Neuronal stem cell (in vitro differentiated cells): ENCODE results near the gene FLVCR2.
"Not testable (repeated sequence)": the region's sequence is repeated elsewhere in the genome, so short reads cannot be mapped to it uniquely, and the experiment has no call there.

ENCODE experiments used
- DNase-seq: peaks from one replicate; pipeline ENCODE4 v3.0.0-alpha.2; 2013; ENCODE audit warnings: low spot score
- H2AFZ ChIP-seq: one replicate; pipeline ENCODE4 v1.6.1; 2013; ENCODE audit warnings: mild to moderate bottlenecking, low read length, inconsistent platforms
- H2AK5ac ChIP-seq: 2 replicates; pipeline ENCODE4 v1.6.1; 2013; ENCODE audit warnings: low read depth, mild to moderate bottlenecking, inconsistent platforms, low read length, moderate library complexity, mixed read lengths
- H2BK120ac ChIP-seq: 2 replicates; pipeline ENCODE4 v1.6.1; 2013; ENCODE audit warnings: low read depth, mild to moderate bottlenecking, inconsistent platforms, low read length, moderate library complexity, mixed read lengths
- H2BK12ac ChIP-seq: one replicate; pipeline ENCODE4 v1.6.1; 2013; ENCODE audit warnings: low read length, inconsistent platforms
- H2BK15ac ChIP-seq: 2 replicates; pipeline ENCODE4 v1.6.1; 2013; ENCODE audit warnings: mild to moderate bottlenecking, low read length, inconsistent platforms, mixed read lengths
- H2BK5ac ChIP-seq: one replicate; pipeline ENCODE4 v1.6.1; 2013; ENCODE audit warnings: inconsistent platforms, mild to moderate bottlenecking, low read length, moderate library complexity
- H3K14ac ChIP-seq: one replicate; pipeline ENCODE4 v1.6.1; 2013; ENCODE audit warnings: low read length, inconsistent platforms
- H3K18ac ChIP-seq: 2 replicates; pipeline ENCODE4 v1.6.1; 2013; ENCODE audit warnings: low read length, inconsistent platforms
- H3K23ac ChIP-seq: 2 replicates; pipeline ENCODE4 v1.6.1; 2013; ENCODE audit warnings: low read depth, mild to moderate bottlenecking, mixed read lengths, low read length, inconsistent platforms; ENCODE audit not compliant: poor library complexity
- H3K27ac ChIP-seq: replicated peaks from 3 replicates; pipeline ENCODE4 v1.5.1; 2013; ENCODE audit warnings: low read length, inconsistent platforms
- H3K27me3 ChIP-seq, 3 experiments: 2 replicates each; pipeline ENCODE4 v1.6.1; 2013; ENCODE audit warnings: low read length in 3 of 3, mild to moderate bottlenecking in 2 of 3, inconsistent platforms in 1 of 3, low read depth in 1 of 3, mixed read lengths in 1 of 3, moderate library complexity in 1 of 3; ENCODE audit not compliant: control insufficient read depth in 3 of 3, insufficient read depth in 3 of 3
- H3K36me3 ChIP-seq, 2 donors: replicated peaks in 1 of 2; 2 replicates each; pipeline ENCODE4 v1.6.1; 2013; ENCODE audit warnings: low read length in 2 of 2; ENCODE audit not compliant: control insufficient read depth in 2 of 2, insufficient read depth in 2 of 2
- H3K4ac ChIP-seq: 2 replicates; pipeline ENCODE4 v1.6.1; 2013; ENCODE audit warnings: inconsistent platforms, mild to moderate bottlenecking, low read length, moderate library complexity
- H3K4me1 ChIP-seq, 2 donors: 1 replicate in 1 of 2; 2 replicates in 1 of 2; pipeline ENCODE4 v1.6.1; 2013; ENCODE audit warnings: low read length in 2 of 2, low read depth in 1 of 2; ENCODE audit not compliant: control insufficient read depth in 2 of 2, insufficient read depth in 1 of 2
- H3K4me2 ChIP-seq: one replicate; pipeline ENCODE4 v1.6.1; 2013; ENCODE audit warnings: mild to moderate bottlenecking, low read length, inconsistent platforms; ENCODE audit not compliant: insufficient read depth, poor library complexity, severe bottlenecking
- H3K4me3 ChIP-seq, 2 donors: 2 replicates each; pipeline ENCODE4 v1.5.1; 2013; ENCODE audit warnings: low read length in 2 of 2, mild to moderate bottlenecking in 2 of 2, inconsistent platforms in 1 of 2, moderate library complexity in 1 of 2
- H3K79me1 ChIP-seq: one replicate; pipeline ENCODE4 v1.6.1; 2013; ENCODE audit warnings: low read depth, mild to moderate bottlenecking, inconsistent platforms, low read length, moderate library complexity
- H3K9ac ChIP-seq: one replicate; pipeline ENCODE4 v1.6.1; 2013; ENCODE audit warnings: mild to moderate bottlenecking, low read depth, low read length, inconsistent platforms; ENCODE audit not compliant: poor library complexity
- H3K9me3 ChIP-seq, 2 donors: replicated peaks in 1 of 2; 2 replicates each; pipeline versions ENCODE3 to v1.6.1; 2013; ENCODE audit warnings: low read length in 2 of 2, mild to moderate bottlenecking in 2 of 2, inconsistent platforms in 1 of 2, low read depth in 1 of 2, mixed read lengths in 1 of 2, moderate library complexity in 1 of 2; ENCODE audit not compliant: control insufficient read depth in 2 of 2, insufficient read depth in 1 of 2
- H4K8ac ChIP-seq: one replicate; pipeline ENCODE4 v1.6.1; 2013; ENCODE audit warnings: low read depth, mild to moderate bottlenecking, inconsistent platforms, low read length, moderate library complexity
- H4K91ac ChIP-seq: one replicate; pipeline ENCODE4 v1.6.1; 2013; ENCODE audit warnings: low read length, low read depth, mild to moderate bottlenecking, inconsistent platforms; ENCODE audit not compliant: poor library complexity
- WGBS, 2 donors: extraction: QIAGEN DNeasy Blood & Tissue Kit; methylation state at CpG; one replicate each; pipeline ENCODE4 v1.1.7; 2013; ENCODE audit warnings: missing lambda C conversion rate in 2 of 2, mixed read lengths in 1 of 2; ENCODE audit not compliant: insufficient read length in 2 of 2, insufficient replicate concordance in 1 of 2; ENCODE audit errors: extremely low coverage in 2 of 2; 5-methylcytosine and 5-hydroxymethylcytosine counted together

Gene FLVCR2

GRCh38 chr14:75689012-75689411 lies 110.6 kb downstream of the FLVCR2 start:
- no CpG with 5 or more reads among the region's 2 CpGs for WGBS, 2 donors

DNA sequence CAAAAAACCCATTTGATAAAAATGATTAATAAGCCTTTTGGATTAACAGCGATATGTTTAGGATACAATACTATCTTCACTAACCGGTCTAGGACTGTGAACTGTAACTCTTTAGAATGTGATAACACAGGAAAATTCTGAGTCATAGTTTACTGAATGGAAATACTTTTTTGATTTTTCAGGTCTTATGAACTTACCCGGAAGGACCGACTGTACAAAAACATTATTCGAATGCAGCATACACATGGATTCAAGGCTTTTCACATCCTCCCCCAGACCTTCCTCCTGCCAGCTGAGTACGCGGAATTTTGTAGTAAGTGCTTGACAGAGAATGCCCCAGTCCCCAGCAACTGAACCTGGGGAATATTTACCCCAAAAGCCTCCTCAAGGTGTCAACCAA lies 111.6 kb downstream of the FLVCR2 start:
- H4K8ac ChIP-seq, result no peak overlapping the region
- H3K4me1 ChIP-seq, result no peaks in the 10 kb centered on the region
- no peak for DNase-seq
- H3K9ac ChIP-seq, result no peak overlapping the region
- H2BK12ac ChIP-seq, result no peak overlapping the region
- H3K36me3 ChIP-seq, result peaks cover 13 to 77% of the 10 kb centered on the region in 2 donors
- H3K4me3 ChIP-seq, result no peak overlapping the region
- no peak overlapping the region for H3K23ac ChIP-seq
- no peaks in the 10 kb centered on the region for H3K79me1 ChIP-seq
- no peak overlapping the region for H3K4me2 ChIP-seq
- H2BK5ac ChIP-seq, result no peak overlapping the region
- H4K91ac ChIP-seq, result no peak overlapping the region
- no peak overlapping the region for H2AK5ac ChIP-seq
- H3K9me3 ChIP-seq, result no peaks in the 10 kb centered on the region
- H3K27me3 ChIP-seq, result no peaks in the 10 kb centered on the region
- no peak overlapping the region for H3K18ac ChIP-seq
- H2BK120ac ChIP-seq, result no peak overlapping the region
- WGBS, 2 donors, result no CpG with 5 or more reads among the region's 7 CpGs
- no peak overlapping the region for H2BK15ac ChIP-seq
- no peak overlapping the region for H3K4ac ChIP-seq
- no peak overlapping the region for H3K27ac ChIP-seq
- no peak overlapping the region for H3K14ac ChIP-seq
- no peak overlapping the region for H2AFZ ChIP-seq

More at GRCh38 chr14:75689012-75689411, 110.6 kb downstream of the FLVCR2 start:
- Histone ChIP-seq H2BK15ac (no peak overlapping the region), H4K91ac (no peak overlapping the region), H2BK120ac (no peak overlapping the region), H3K4me3 (no peak overlapping the region), H3K9me3 (no peaks in the 10 kb centered on the region), H3K4ac (no peak overlapping the region), H3K27ac (no peak overlapping the region), H4K8ac (no peak overlapping the region), H3K4me2 (no peak overlapping the region), H2AFZ (no peak overlapping the region), H3K14ac (no peak overlapping the region), H3K4me1 (no peaks in the 10 kb centered on the region), H3K36me3 (peaks cover 13 to 84% of the 10 kb centered on the region in 2 donors), H3K23ac (no peak overlapping the region), H3K27me3 (no peaks in the 10 kb centered on the region), H3K79me1 (no peaks in the 10 kb centered on the region), H3K9ac (no peak overlapping the region), H2BK5ac (no peak overlapping the region), H3K18ac (no peak overlapping the region), H2BK12ac (no peak overlapping the region), H2AK5ac (no peak overlapping the region)
- DNase-seq, result no peak

DNA sequence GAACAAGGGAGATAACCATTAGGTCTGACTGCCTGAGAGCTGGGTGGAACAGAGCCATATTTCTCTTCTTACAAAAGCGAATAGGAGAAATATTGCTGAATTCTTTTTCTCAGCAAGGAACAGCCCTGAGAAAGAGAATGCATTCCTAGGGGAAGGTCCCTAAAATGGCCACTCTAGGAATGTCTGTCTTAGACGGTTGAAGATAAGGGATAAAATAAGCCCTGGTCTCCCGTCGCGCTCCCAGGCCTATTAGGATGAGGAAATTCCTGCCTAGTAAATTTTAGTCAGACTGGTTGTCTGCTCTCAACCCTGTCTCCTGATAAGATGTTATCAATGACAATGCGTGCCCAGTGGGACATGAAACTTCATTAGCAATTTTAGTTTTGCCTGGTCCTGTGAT lies 116.6 kb downstream of the FLVCR2 start:
- not testable (repeated sequence) for H2BK15ac ChIP-seq, H3K4me2 ChIP-seq, H3K27me3 ChIP-seq, H3K23ac ChIP-seq, H3K4me1 ChIP-seq, H4K8ac ChIP-seq, H2AK5ac ChIP-seq, H2BK12ac ChIP-seq, H3K9ac ChIP-seq, H3K18ac ChIP-seq, DNase-seq, H3K79me1 ChIP-seq, H2AFZ ChIP-seq, H3K4ac ChIP-seq, H4K91ac ChIP-seq, H2BK120ac ChIP-seq, H3K9me3 ChIP-seq, H3K27ac ChIP-seq, H2BK5ac ChIP-seq, H3K4me3 ChIP-seq, H3K14ac ChIP-seq
- WGBS, 2 donors, result no CpG with 5 or more reads among the region's 6 CpGs
- H3K36me3 ChIP-seq, result peaks cover 21 to 72% of the 10 kb centered on the region in 2 donors

DNA sequence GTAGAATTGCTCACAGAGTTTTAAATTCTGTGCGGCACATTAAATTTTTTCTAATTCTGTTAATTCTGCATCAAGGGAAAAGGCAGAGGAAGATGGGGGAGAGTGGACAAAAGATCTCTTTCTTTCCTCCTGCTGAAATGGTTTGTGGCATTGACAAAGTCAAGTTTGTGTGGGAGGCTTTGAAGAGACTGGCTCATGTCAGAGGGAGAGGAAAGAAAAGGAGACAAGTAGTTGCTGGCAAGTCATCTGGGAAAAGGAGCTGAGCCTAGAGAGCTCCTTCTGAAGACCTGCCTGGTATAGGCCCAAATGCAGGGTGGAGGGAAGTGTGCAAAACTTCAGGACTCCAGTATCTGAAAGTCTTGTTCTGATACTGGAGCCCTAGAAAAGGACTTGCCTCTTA lies 119.0 kb downstream of the FLVCR2 start:
- no peak overlapping the region for H2AFZ ChIP-seq
- H2BK15ac ChIP-seq, result no peak overlapping the region
- no peak overlapping the region for H3K23ac ChIP-seq
- H3K4ac ChIP-seq, result no peak overlapping the region
- H3K4me2 ChIP-seq, result no peak overlapping the region
- H3K9ac ChIP-seq, result no peak overlapping the region
- H2BK120ac ChIP-seq, result no peak overlapping the region
- no peak overlapping the region for H3K4me3 ChIP-seq
- H2BK12ac ChIP-seq, result no peak overlapping the region
- no peak overlapping the region for H2AK5ac ChIP-seq
- H3K9me3 ChIP-seq, result peaks cover 0 to 4% of the 10 kb centered on the region in 2 donors
- peaks cover 15 to 69% of the 10 kb centered on the region in 2 donors for H3K36me3 ChIP-seq
- no CpG with 5 or more reads among the region's 1 CpG for WGBS, 2 donors
- no peaks in the 10 kb centered on the region for H3K27me3 ChIP-seq
- peaks cover 0 to 3% of the 10 kb centered on the region in 2 donors for H3K4me1 ChIP-seq
- H3K18ac ChIP-seq, result no peak overlapping the region
- no peak overlapping the region for H4K8ac ChIP-seq
- no peak overlapping the region for H3K27ac ChIP-seq
- DNase-seq, result no peak
- H2BK5ac ChIP-seq, result no peak overlapping the region
- H3K79me1 ChIP-seq, result no peaks in the 10 kb centered on the region
- no peak overlapping the region for H3K14ac ChIP-seq
- no peak overlapping the region for H4K91ac ChIP-seq
